SK-N-MC (cell line): ENCODE measurements around the gene DTWD1.
"Not testable (repeated sequence)": the region's sequence is repeated elsewhere in the genome, so short reads cannot be mapped to it uniquely, and the experiment has no call there.

Experiments
- DNase-seq: peaks from one replicate; pipeline ENCODE4 v3.0.0-alpha.2; 2011; ENCODE audit warnings: low read depth, low spot score
- H3K27ac ChIP-seq: fragments of 200-600 bp; sonication (generic); 2 replicates; pipeline ENCODE4 v1.5.1; 2016; ENCODE audit warnings: mixed run types
- H3K36me3 ChIP-seq: fragments of 200-600 bp; sonication (generic); 2 replicates; pipeline ENCODE4 v1.6.1; 2017; ENCODE audit warnings: antibody characterized with exemption, low read length, mixed read lengths; ENCODE audit not compliant: insufficient read depth
- H3K4me3 ChIP-seq: fragments of 200-600 bp; sonication (generic); 2 replicates; pipeline ENCODE4 v1.5.1; 2016
- H3K9ac ChIP-seq: fragments of 200-600 bp; sonication (generic); 2 replicates; pipeline ENCODE4 v1.8.0; 2017; ENCODE audit warnings: mixed run types, mixed read lengths; ENCODE audit not compliant: insufficient read length
- H3K9me3 ChIP-seq: fragments of 200-600 bp; sonication (generic); 2 replicates; pipeline ENCODE4 v1.6.1; 2017; ENCODE audit warnings: low read depth, mild to moderate bottlenecking, antibody characterized with exemption, low read length, moderate library complexity, mixed read lengths
- EZH2 ChIP-seq: fragments of 200-600 bp; sonication (generic); IDR thresholded peaks from one replicate; pipeline ENCODE4 v1.6.1; 2017; ENCODE audit warnings: antibody characterized with exemption
- FOXP2 ChIP-seq: optimal IDR thresholded peaks from 2 replicates; pipeline ENCODE3; 2011; ENCODE audit warnings: mild to moderate bottlenecking, moderate library complexity; ENCODE audit not compliant: insufficient read depth; ENCODE audit errors: extremely low read length, control extremely low read depth
- POLR2AphosphoS5 ChIP-seq: IDR thresholded peaks from 2 replicates; pipeline ENCODE4 v1.6.1; 2012; ENCODE audit warnings: mild to moderate bottlenecking, low read depth, low read length, borderline replicate concordance

DTWD1 gene

DNA sequence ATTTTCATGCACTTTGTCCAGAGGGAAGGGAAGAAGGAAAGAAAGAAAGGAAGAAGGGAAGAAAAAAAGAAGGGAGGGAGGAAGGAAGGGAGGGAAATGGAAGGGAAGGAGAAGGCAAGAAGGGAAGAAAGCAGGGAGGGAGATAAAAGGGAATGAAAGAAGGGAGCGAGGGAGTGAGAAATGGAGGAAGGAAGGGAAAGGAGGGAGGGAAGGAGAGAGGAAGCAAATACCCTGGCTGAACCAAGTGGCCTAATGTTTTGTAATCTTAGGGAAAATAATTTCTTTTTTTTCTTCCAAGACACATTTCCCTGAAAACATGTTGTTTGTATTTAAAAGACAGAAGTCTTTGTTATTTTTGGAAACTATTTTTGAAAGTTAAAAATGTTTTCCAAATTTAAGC, 35.9 kb downstream of the DTWD1 start:
- TF ChIP-seq EZH2 (no peak), FOXP2 (no peak), POLR2AphosphoS5 (no peak)
- H3K36me3 ChIP-seq: no peaks in the 10 kb centered on the region
- H3K4me3 ChIP-seq: no peak overlapping the region
- H3K27ac ChIP-seq: no peak overlapping the region
- no peak for DNase-seq
- H3K9me3 ChIP-seq: no peaks in the 10 kb centered on the region
- no peak overlapping the region for H3K9ac ChIP-seq

GRCh38 chr15:49664716-49665115, 43.9 kb downstream of the DTWD1 start:
- no peak for DNase-seq
- no peak overlapping the region for H3K9ac ChIP-seq
- TF ChIP-seq EZH2: no peak
- TF ChIP-seq FOXP2: no peak
- TF ChIP-seq POLR2AphosphoS5: no peak
- H3K4me3 ChIP-seq: no peak overlapping the region
- H3K9me3 ChIP-seq: no peaks in the 10 kb centered on the region
- no peak overlapping the region for H3K27ac ChIP-seq
- H3K36me3 ChIP-seq: no peaks in the 10 kb centered on the region

DNA sequence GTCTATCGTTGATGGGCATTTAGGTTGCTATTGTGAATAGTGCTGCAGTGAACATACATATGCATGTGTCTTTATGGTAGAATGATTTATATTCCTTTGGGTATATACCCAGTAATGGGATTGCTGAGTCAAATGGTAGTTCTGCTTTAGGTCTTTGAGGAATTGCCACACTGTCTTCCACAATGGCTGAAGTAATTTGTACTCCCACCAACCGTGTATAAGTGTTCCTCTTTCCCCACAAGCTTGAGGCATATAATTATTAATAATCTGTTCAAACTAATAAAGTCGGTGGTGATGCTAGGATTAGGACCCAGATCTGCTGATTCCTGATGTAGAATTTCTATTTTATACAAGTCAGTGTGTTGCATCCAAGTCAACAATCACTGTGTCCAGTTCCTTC, 45.6 kb downstream of the DTWD1 start:
- not testable (repeated sequence) for H3K36me3 ChIP-seq, H3K9ac ChIP-seq, DNase-seq, H3K4me3 ChIP-seq, H3K9me3 ChIP-seq, H3K27ac ChIP-seq

GRCh38 chr15:49669288-49669687, 48.4 kb downstream of the DTWD1 start:
- H3K4me3 ChIP-seq: no peak overlapping the region
- H3K9me3 ChIP-seq: no peaks in the 10 kb centered on the region
- no peak for DNase-seq
- H3K36me3 ChIP-seq: no peaks in the 10 kb centered on the region
- no peak overlapping the region for H3K9ac ChIP-seq
- no peak overlapping the region for H3K27ac ChIP-seq
- TF ChIP-seq EZH2: no peak
- no peak for TF ChIP-seq FOXP2
- TF ChIP-seq POLR2AphosphoS5: no peak

DNA sequence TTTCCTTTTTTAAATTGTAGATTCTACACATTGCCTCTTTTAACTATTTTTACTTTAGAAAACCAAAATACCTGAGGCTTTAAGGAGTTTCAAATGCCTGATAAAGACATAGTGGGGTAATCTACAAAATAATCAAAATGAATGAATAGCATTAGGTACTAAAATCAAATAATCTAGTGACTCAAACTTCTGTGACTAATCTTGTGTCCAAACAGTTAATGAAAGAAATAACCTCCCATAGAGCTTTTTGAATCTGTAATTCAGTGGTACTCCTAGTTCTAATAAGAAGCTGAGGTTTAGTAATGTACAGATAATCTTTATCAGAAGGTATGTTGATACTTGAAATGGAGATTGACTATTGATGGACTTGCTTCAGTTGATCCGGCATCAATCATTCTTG, 53.0 kb downstream of the DTWD1 start:
- TF ChIP-seq FOXP2 (no peak), POLR2AphosphoS5 (no peak), EZH2 (no peak)
- H3K9ac ChIP-seq: no peak overlapping the region

GRCh38 chr15:49674370-49674769, 53.5 kb downstream of the DTWD1 start:
- H3K4me3 ChIP-seq: no peak overlapping the region
- no peaks in the 10 kb centered on the region for H3K9me3 ChIP-seq
- H3K36me3 ChIP-seq: no peaks in the 10 kb centered on the region
- no peak for DNase-seq
- TF ChIP-seq POLR2AphosphoS5 (no peak), EZH2 (no peak), FOXP2 (no peak)
- H3K27ac ChIP-seq: no peak overlapping the region
- no peak overlapping the region for H3K9ac ChIP-seq

More for the DNA sequence above, 53.0 kb downstream of the DTWD1 start:
- DNase-seq: no peak
- Histone ChIP-seq H3K4me3 (no peak overlapping the region), H3K9me3 (no peaks in the 10 kb centered on the region), H3K27ac (no peak overlapping the region), H3K36me3 (no peaks in the 10 kb centered on the region)

GRCh38 chr15:49675041-49675440, 54.2 kb downstream of the DTWD1 start:
- H3K9me3 ChIP-seq: no peaks in the 10 kb centered on the region
- H3K9ac ChIP-seq: no peak overlapping the region
- no peak overlapping the region for H3K4me3 ChIP-seq
- TF ChIP-seq EZH2: no peak
- TF ChIP-seq POLR2AphosphoS5: no peak
- H3K27ac ChIP-seq: no peak overlapping the region
- no peaks in the 10 kb centered on the region for H3K36me3 ChIP-seq
- DNase-seq: no peak

- TF ChIP-seq FOXP2 (no peak), POLR2AphosphoS5 (no peak)
- H3K27ac ChIP-seq: no peak overlapping the region
- no peak for DNase-seq
- no peak overlapping the region for H3K9ac ChIP-seq
- H3K36me3 ChIP-seq: no peaks in the 10 kb centered on the region
- no peak overlapping the region for H3K4me3 ChIP-seq
- H3K9me3 ChIP-seq: no peaks in the 10 kb centered on the region
Measured at GRCh38 chr15:49678655-49679054, 57.8 kb downstream of the DTWD1 start.

GRCh38 chr15:49686599-49686998, 65.8 kb downstream of the DTWD1 start:
- Histone ChIP-seq H3K9me3 (no peaks in the 10 kb centered on the region), H3K27ac (no peak overlapping the region), H3K9ac (no peak overlapping the region), H3K36me3 (no peaks in the 10 kb centered on the region), H3K4me3 (no peak overlapping the region)
- no peak for TF ChIP-seq FOXP2
- TF ChIP-seq POLR2AphosphoS5: no peak
- TF ChIP-seq EZH2: no peak
- no peak for DNase-seq

DNA sequence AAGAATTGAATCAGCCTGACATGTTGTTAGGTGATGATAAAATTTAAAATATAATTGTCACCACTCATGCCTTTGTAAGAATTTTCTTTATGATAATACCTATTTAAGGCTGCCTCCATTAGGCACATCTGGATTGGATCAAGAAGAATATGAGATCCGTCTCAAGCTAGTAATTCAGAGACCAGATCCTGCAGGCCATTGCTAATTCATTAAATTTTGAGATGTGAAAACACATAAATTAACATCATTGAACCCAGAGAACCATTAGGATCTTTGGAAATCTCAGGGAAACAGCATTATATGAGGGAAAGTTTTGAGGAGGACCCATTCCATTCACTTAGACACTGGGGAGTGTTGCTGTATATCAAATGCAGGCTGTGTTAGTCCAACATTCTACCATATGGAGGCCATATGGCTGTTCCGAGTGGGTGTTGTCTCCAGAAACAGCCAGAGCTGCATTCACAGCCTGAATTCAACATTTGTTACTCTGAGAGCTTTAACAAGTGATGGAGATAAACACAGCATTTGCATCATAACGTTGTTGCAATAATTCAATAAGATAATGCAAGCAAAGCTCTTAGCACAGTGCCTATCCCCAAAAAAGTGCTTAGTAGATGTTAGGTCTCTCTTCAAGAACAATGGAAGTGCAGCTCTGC, 67.4 kb downstream of the DTWD1 start:
- no peak for DNase-seq
- TF ChIP-seq POLR2AphosphoS5: no peak
- no peak for TF ChIP-seq FOXP2
- no peak for TF ChIP-seq EZH2

More for the DNA sequence above, 67.4 kb downstream of the DTWD1 start:
- Histone ChIP-seq H3K36me3 (no peaks in the 10 kb centered on the region), H3K9ac (no peak overlapping the region), H3K4me3 (no peak overlapping the region), H3K9me3 (no peaks in the 10 kb centered on the region), H3K27ac (no peak overlapping the region)
